ENCODE data around the gene SCN10A. TPM values are rescaled to one million over a fixed set of nuclear protein-coding genes. Genes with fewer than 3 reads are reported as not detected.
A peak's percentile ranks its signal among the peaks of the same experiment; 100 is the strongest.

The SCN10A gene
- total RNA-seq, 1 experiment from 2014 or later = not detected

DNA sequence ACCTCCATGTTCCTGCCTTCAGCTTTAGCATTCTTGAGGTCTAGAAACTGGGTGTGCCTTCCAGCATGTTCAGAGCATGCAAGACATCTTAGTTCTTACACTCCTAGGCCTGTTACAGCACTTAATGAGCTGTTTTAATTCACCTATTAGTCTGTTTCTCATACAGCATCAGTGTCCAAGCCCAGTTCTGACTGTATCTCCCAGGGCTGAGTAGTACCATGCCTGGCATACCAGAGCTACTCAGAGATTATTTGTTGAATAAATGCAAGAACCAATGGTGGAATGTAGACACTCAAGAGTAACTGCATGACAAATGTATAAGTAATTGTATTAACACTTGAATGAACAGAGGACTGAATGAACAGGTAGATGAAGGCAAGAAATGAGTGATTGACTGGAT lies 104.7 kb downstream of the SCN10A start:
- Histone ChIP-seq H3K4me1 (ENCODE audit: low read length) (no peaks in the 10 kb centered on the region), H3K9me3 (ENCODE audit: low read length) (no peaks in the 10 kb centered on the region), H2AFZ (ENCODE audit: low read length) (no peak overlapping the region), H3K27ac (ENCODE audit: low read length) (no peak overlapping the region), H3K4me3 (ENCODE audit: low read length) (no peak overlapping the region), H3K27me3 (ENCODE audit: low read length) (no peaks in the 10 kb centered on the region), H3K9ac (ENCODE audit: low read length) (no peak overlapping the region), H3K4me2 (ENCODE audit: low read depth, low read length, poor library complexity, severe bottlenecking) (no peak overlapping the region), H3K36me3 (ENCODE audit: insufficient read depth, low read length) (no peaks in the 10 kb centered on the region), H4K20me1 (ENCODE audit: insufficient read depth, low read depth, low read length) (no peaks in the 10 kb centered on the region), H3K9me2 (replicated peaks; ENCODE audit: insufficient read depth, low read length) (no peaks in the 10 kb centered on the region), H3K79me2 (ENCODE audit: low read length) (no peaks in the 10 kb centered on the region)
- no peak for DNase-seq

- Histone ChIP-seq H3K27ac (ENCODE audit: low read length) (no peak overlapping the region), H3K4me1 (ENCODE audit: low read length) (no peaks in the 10 kb centered on the region), H4K20me1 (ENCODE audit: insufficient read depth, low read depth, low read length) (no peaks in the 10 kb centered on the region), H3K9ac (ENCODE audit: low read length) (no peak overlapping the region), H3K27me3 (ENCODE audit: low read length) (no peaks in the 10 kb centered on the region), H2AFZ (ENCODE audit: low read length) (no peak overlapping the region), H3K36me3 (ENCODE audit: insufficient read depth, low read length) (no peaks in the 10 kb centered on the region), H3K79me2 (ENCODE audit: low read length) (no peaks in the 10 kb centered on the region), H3K4me3 (ENCODE audit: low read length) (no peak overlapping the region), H3K4me2 (ENCODE audit: low read depth, low read length, poor library complexity, severe bottlenecking) (no peak overlapping the region), H3K9me2 (replicated peaks; ENCODE audit: insufficient read depth, low read length) (no peaks in the 10 kb centered on the region), H3K9me3 (ENCODE audit: low read length) (no peaks in the 10 kb centered on the region)
- peak; percentile 52 for DNase-seq
These were observed 108.3 kb downstream of the SCN10A start for GRCh38 chr3:38707730-38708129.

GRCh38 chr3:38706961-38707360 lies 109.1 kb downstream of the SCN10A start:
- no peaks in the 10 kb centered on the region for H3K79me2 ChIP-seq (ENCODE audit: low read length)
- H3K4me2 ChIP-seq (ENCODE audit: low read depth, low read length, poor library complexity, severe bottlenecking) = no peak overlapping the region
- H3K36me3 ChIP-seq (ENCODE audit: insufficient read depth, low read length) = no peaks in the 10 kb centered on the region
- H3K27ac ChIP-seq (ENCODE audit: low read length) = no peak overlapping the region
- no peak for DNase-seq
- H3K4me3 ChIP-seq (ENCODE audit: low read length) = no peak overlapping the region
- no peaks in the 10 kb centered on the region for H3K27me3 ChIP-seq (ENCODE audit: low read length)
- no peaks in the 10 kb centered on the region for H3K9me3 ChIP-seq (ENCODE audit: low read length)
- no peak overlapping the region for H3K9ac ChIP-seq (ENCODE audit: low read length)
- no peaks in the 10 kb centered on the region for H3K4me1 ChIP-seq (ENCODE audit: low read length)
- no peaks in the 10 kb centered on the region for H4K20me1 ChIP-seq (ENCODE audit: insufficient read depth, low read depth, low read length)
- no peak overlapping the region for H2AFZ ChIP-seq (ENCODE audit: low read length)
- no peaks in the 10 kb centered on the region for H3K9me2 ChIP-seq (replicated peaks; ENCODE audit: insufficient read depth, low read length)

GRCh38 chr3:38702231-38702630 lies 113.8 kb downstream of the SCN10A start:
- H3K4me2 ChIP-seq (ENCODE audit: low read depth, low read length, poor library complexity, severe bottlenecking) = no peak overlapping the region
- H4K20me1 ChIP-seq (ENCODE audit: insufficient read depth, low read depth, low read length) = no peaks in the 10 kb centered on the region
- H3K27me3 ChIP-seq (ENCODE audit: low read length) = no peaks in the 10 kb centered on the region
- H3K79me2 ChIP-seq (ENCODE audit: low read length) = no peaks in the 10 kb centered on the region
- no peak overlapping the region for H3K9ac ChIP-seq (ENCODE audit: low read length)
- H3K9me3 ChIP-seq (ENCODE audit: low read length) = no peaks in the 10 kb centered on the region
- DNase-seq = no peak
- H3K36me3 ChIP-seq (ENCODE audit: insufficient read depth, low read length) = no peaks in the 10 kb centered on the region
- H3K27ac ChIP-seq (ENCODE audit: low read length) = no peak overlapping the region
- no peak overlapping the region for H3K4me3 ChIP-seq (ENCODE audit: low read length)
- no peaks in the 10 kb centered on the region for H3K4me1 ChIP-seq (ENCODE audit: low read length)
- no peak overlapping the region for H2AFZ ChIP-seq (ENCODE audit: low read length)
- H3K9me2 ChIP-seq (replicated peaks; ENCODE audit: insufficient read depth, low read length) = no peaks in the 10 kb centered on the region

GRCh38 chr3:38698760-38699159 lies 117.3 kb downstream of the SCN10A start:
- Histone ChIP-seq H2AFZ (ENCODE audit: low read length) (no peak overlapping the region), H3K9ac (ENCODE audit: low read length) (no peak overlapping the region), H3K4me2 (ENCODE audit: low read depth, low read length, poor library complexity, severe bottlenecking) (no peak overlapping the region), H3K4me1 (ENCODE audit: low read length) (no peaks in the 10 kb centered on the region), H4K20me1 (ENCODE audit: insufficient read depth, low read depth, low read length) (no peaks in the 10 kb centered on the region), H3K79me2 (ENCODE audit: low read length) (no peaks in the 10 kb centered on the region), H3K4me3 (ENCODE audit: low read length) (no peak overlapping the region), H3K36me3 (ENCODE audit: insufficient read depth, low read length) (no peaks in the 10 kb centered on the region), H3K27me3 (ENCODE audit: low read length) (no peaks in the 10 kb centered on the region), H3K9me2 (replicated peaks; ENCODE audit: insufficient read depth, low read length) (no peaks in the 10 kb centered on the region), H3K27ac (ENCODE audit: low read length) (no peak overlapping the region), H3K9me3 (ENCODE audit: low read length) (no peaks in the 10 kb centered on the region)
- no peak for DNase-seq

DNA sequence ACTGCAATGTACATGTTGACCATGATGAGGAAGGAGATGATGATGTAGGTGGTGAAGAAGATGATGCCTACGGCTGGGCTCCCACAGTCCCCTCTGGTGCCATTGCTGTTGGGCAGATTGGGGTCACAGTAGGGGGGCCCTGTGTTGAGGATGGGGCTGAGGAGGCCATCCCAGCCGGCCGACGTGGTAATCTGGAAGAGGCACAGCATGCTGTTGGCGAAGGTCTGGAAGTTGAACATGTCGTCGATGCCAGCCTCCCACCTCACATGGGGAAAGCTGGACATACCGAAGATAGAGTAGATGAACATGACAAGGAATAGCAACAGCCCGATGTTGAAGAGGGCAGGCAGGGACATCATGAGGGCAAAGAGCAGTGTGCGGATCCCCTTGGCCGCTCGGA lies 118.0 kb downstream of the SCN10A start:
- Histone ChIP-seq H2AFZ (ENCODE audit: low read length) (no peak overlapping the region), H3K9ac (ENCODE audit: low read length) (no peak overlapping the region), H3K27me3 (ENCODE audit: low read length) (no peaks in the 10 kb centered on the region), H3K36me3 (ENCODE audit: insufficient read depth, low read length) (no peaks in the 10 kb centered on the region), H3K9me2 (replicated peaks; ENCODE audit: insufficient read depth, low read length) (no peaks in the 10 kb centered on the region), H3K79me2 (ENCODE audit: low read length) (no peaks in the 10 kb centered on the region), H4K20me1 (ENCODE audit: insufficient read depth, low read depth, low read length) (no peaks in the 10 kb centered on the region), H3K4me2 (ENCODE audit: low read depth, low read length, poor library complexity, severe bottlenecking) (no peak overlapping the region), H3K9me3 (ENCODE audit: low read length) (no peaks in the 10 kb centered on the region), H3K27ac (ENCODE audit: low read length) (no peak overlapping the region), H3K4me1 (ENCODE audit: low read length) (no peaks in the 10 kb centered on the region), H3K4me3 (ENCODE audit: low read length) (no peak overlapping the region)
- DNase-seq = no peak

DNA sequence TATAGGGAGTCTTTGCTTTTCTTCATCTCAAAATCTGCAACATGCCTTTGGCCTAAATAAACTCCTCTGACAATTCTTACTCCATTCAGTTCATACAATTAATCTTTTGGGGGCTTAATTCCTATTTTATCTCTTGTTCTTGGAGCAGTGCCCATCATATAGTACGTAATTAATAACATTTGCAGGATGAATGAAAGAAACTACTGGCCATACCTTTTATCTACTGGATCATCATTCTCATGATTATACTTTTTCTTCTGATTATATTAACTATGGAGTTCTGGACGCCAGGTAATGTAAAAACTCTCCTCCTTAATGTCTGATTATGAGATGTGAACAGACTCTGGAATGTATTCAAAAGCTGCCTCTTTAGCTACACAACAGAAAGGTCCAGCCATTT lies 120.0 kb downstream of the SCN10A start:
- DNase-seq = no peak
- H3K9me3 ChIP-seq (ENCODE audit: low read length) = no peaks in the 10 kb centered on the region
- H3K9ac ChIP-seq (ENCODE audit: low read length) = no peak overlapping the region
- no peaks in the 10 kb centered on the region for H3K36me3 ChIP-seq (ENCODE audit: insufficient read depth, low read length)
- no peak overlapping the region for H2AFZ ChIP-seq (ENCODE audit: low read length)
- no peak overlapping the region for H3K27ac ChIP-seq (ENCODE audit: low read length)
- no peaks in the 10 kb centered on the region for H4K20me1 ChIP-seq (ENCODE audit: insufficient read depth, low read depth, low read length)
- H3K27me3 ChIP-seq (ENCODE audit: low read length) = no peaks in the 10 kb centered on the region
- H3K4me3 ChIP-seq (ENCODE audit: low read length) = no peak overlapping the region
- H3K79me2 ChIP-seq (ENCODE audit: low read length) = no peaks in the 10 kb centered on the region
- no peaks in the 10 kb centered on the region for H3K4me1 ChIP-seq (ENCODE audit: low read length)
- no peak overlapping the region for H3K4me2 ChIP-seq (ENCODE audit: low read depth, low read length, poor library complexity, severe bottlenecking)
- no peaks in the 10 kb centered on the region for H3K9me2 ChIP-seq (replicated peaks; ENCODE audit: insufficient read depth, low read length)

DNA sequence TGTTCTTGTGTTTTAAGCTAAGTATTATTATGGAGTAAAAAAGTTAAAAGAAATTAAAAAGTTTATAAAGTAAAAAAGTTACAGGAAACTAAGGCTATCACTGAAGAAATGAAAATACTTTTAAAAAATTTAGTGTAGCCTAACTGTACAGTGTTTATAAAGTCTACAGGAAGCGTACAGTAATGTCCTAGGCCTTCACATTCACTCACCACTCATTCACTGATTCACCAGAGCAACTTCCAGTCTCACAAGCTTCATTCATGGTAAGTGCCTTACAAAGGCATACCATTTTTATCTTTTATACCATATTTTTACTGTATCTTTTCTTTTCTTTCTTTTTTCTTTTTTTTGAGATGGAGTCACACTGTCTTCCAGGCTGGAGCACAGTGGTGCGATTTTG lies 125.8 kb downstream of the SCN10A start:
- Histone ChIP-seq H3K9ac (ENCODE audit: low read length) (no peak overlapping the region), H2AFZ (ENCODE audit: low read length) (no peak overlapping the region), H4K20me1 (ENCODE audit: insufficient read depth, low read depth, low read length) (no peaks in the 10 kb centered on the region), H3K79me2 (ENCODE audit: low read length) (no peaks in the 10 kb centered on the region), H3K9me3 (ENCODE audit: low read length) (no peaks in the 10 kb centered on the region), H3K9me2 (replicated peaks; ENCODE audit: insufficient read depth, low read length) (no peaks in the 10 kb centered on the region), H3K4me2 (ENCODE audit: low read depth, low read length, poor library complexity, severe bottlenecking) (no peak overlapping the region), H3K4me3 (ENCODE audit: low read length) (no peak overlapping the region), H3K27me3 (ENCODE audit: low read length) (no peaks in the 10 kb centered on the region), H3K27ac (ENCODE audit: low read length) (no peak overlapping the region), H3K4me1 (ENCODE audit: low read length) (no peaks in the 10 kb centered on the region), H3K36me3 (ENCODE audit: insufficient read depth, low read length) (no peaks in the 10 kb centered on the region)
- DNase-seq = no peak

DNA sequence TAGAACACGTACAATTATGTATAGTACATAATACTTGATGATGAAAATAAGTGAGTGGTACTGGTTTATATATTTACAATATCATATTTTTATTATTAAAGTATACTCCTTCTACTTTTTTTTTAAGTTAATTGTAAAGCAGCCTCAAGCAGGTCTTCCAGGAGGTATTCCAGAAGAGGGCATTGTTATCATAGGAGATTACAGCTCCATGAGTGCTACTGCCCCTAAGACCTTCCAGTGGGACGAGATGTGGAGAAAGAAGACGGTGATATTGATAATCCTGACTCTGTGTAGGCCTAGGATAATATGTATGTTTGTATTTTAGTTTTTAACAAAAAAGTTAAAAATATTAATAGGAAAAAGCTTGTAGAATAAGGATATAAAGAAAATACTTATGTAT lies 126.2 kb downstream of the SCN10A start:
- H3K9me2 ChIP-seq (replicated peaks; ENCODE audit: insufficient read depth, low read length) = no peaks in the 10 kb centered on the region

More for the DNA sequence above, 126.2 kb downstream of the SCN10A start:
- no peak for DNase-seq
- no peaks in the 10 kb centered on the region for H4K20me1 ChIP-seq (ENCODE audit: insufficient read depth, low read depth, low read length)
- no peaks in the 10 kb centered on the region for H3K27me3 ChIP-seq (ENCODE audit: low read length)
- H3K4me3 ChIP-seq (ENCODE audit: low read length) = no peak overlapping the region
- no peaks in the 10 kb centered on the region for H3K79me2 ChIP-seq (ENCODE audit: low read length)
- no peak overlapping the region for H3K27ac ChIP-seq (ENCODE audit: low read length)
- no peak overlapping the region for H3K4me2 ChIP-seq (ENCODE audit: low read depth, low read length, poor library complexity, severe bottlenecking)
- H3K9ac ChIP-seq (ENCODE audit: low read length) = no peak overlapping the region
- no peak overlapping the region for H2AFZ ChIP-seq (ENCODE audit: low read length)
- no peaks in the 10 kb centered on the region for H3K4me1 ChIP-seq (ENCODE audit: low read length)
- H3K9me3 ChIP-seq (ENCODE audit: low read length) = no peaks in the 10 kb centered on the region
- H3K36me3 ChIP-seq (ENCODE audit: insufficient read depth, low read length) = no peaks in the 10 kb centered on the region
